Cardiac muscle cell (in vitro differentiated cells and primary cell): ENCODE measurements around the gene CDC42SE1. TPM values are rescaled to one million over a fixed set of nuclear protein-coding genes. Genes with fewer than 3 reads are reported as not detected.

Experiments used
- DNase-seq, 2 donors: peaks; one replicate each; pipeline versions ENCODE4 v3.0.0 to v3.0.0-alpha.2; 2010 to 2017; ENCODE audit warnings: low read depth in 1 of 2, low spot score in 1 of 2
- H3K27ac ChIP-seq: fragments of 200-600 bp; sonication (generic); 2 replicates; pipeline ENCODE4 v1.5.1; 2016
- H3K27me3 ChIP-seq: fragments of 200-600 bp; sonication (generic); 2 replicates; pipeline ENCODE4 v1.6.0; 2016; ENCODE audit warnings: control low read depth
- H3K36me3 ChIP-seq: fragments of 200-600 bp; sonication (generic); 2 replicates; pipeline ENCODE4 v1.5.1; 2016; ENCODE audit warnings: control low read depth
- H3K4me1 ChIP-seq: fragments of 200-600 bp; sonication (generic); 2 replicates; pipeline ENCODE4 v1.8.1; 2017; ENCODE audit warnings: low read depth, mild to moderate bottlenecking, mixed run types
- H3K4me3 ChIP-seq: fragments of 200-600 bp; sonication (generic); 2 replicates; pipeline ENCODE4 v1.5.1; 2016; ENCODE audit warnings: mild to moderate bottlenecking
- H3K9me3 ChIP-seq: fragments of 200-600 bp; sonication (generic); 2 replicates; pipeline ENCODE4 v1.5.1; 2017; ENCODE audit warnings: low read depth, mild to moderate bottlenecking, control low read depth
- polyA plus RNA-seq: library from polyadenylated mRNA; unstranded; fragments of >200 nt; fragmentation: Nextera tagmentation; extraction: Ambion mirVana; gene quantifications from 2 replicates; pipeline ENCODE4 v1.2.1, GENCODE V29; 2016
- total RNA-seq: library from RNA; depleted of rRNA; stranded (reverse); fragments of >200 nt; gene quantifications from 2 replicates; pipeline ENCODE4 v1.2.3, GENCODE V29; 2016
- TF ChIP-seq, protein P1 (sequence below): IDR thresholded peaks from 2 replicates; pipeline ENCODE4 v1.5.1; 2012; ENCODE audit warnings: low read depth, mild to moderate bottlenecking, low read length

The CDC42SE1 gene
- total and polyA plus RNA-seq, 2 experiments from 2014 or later, result 24.0 to 49.3 TPM

DNA sequence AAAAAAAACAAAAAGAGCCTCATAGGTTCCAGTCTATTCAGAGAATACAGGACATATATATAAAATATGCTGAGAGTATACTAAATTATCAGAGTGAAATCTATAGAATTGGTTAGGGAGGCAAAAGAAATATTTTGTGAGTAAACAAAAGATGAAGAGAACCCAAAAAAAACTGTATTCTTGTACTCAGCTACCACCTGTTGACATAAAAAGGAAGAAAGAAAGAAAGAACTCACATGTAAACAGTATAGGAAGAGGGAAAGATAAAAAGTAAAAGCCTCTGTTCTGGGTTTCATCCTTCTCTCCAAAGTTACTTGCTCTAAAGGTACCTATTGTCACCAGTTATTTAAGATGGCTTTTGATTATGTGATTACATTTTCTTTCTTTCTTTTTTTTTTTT, 33.0 kb downstream of the CDC42SE1 start:
- DNase-seq, result no peak
- Histone ChIP-seq H3K27ac (no peak overlapping the region), H3K4me1 (peaks cover 11% of the 10 kb centered on the region), H3K27me3 (no peaks in the 10 kb centered on the region), H3K9me3 (no peaks in the 10 kb centered on the region), H3K36me3 (peaks cover 22% of the 10 kb centered on the region), H3K4me3 (no peak overlapping the region)
- TF ChIP-seq, protein P1, sequence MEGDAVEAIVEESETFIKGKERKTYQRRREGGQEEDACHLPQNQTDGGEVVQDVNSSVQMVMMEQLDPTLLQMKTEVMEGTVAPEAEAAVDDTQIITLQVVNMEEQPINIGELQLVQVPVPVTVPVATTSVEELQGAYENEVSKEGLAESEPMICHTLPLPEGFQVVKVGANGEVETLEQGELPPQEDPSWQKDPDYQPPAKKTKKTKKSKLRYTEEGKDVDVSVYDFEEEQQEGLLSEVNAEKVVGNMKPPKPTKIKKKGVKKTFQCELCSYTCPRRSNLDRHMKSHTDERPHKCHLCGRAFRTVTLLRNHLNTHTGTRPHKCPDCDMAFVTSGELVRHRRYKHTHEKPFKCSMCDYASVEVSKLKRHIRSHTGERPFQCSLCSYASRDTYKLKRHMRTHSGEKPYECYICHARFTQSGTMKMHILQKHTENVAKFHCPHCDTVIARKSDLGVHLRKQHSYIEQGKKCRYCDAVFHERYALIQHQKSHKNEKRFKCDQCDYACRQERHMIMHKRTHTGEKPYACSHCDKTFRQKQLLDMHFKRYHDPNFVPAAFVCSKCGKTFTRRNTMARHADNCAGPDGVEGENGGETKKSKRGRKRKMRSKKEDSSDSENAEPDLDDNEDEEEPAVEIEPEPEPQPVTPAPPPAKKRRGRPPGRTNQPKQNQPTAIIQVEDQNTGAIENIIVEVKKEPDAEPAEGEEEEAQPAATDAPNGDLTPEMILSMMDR, result no peak

DNA sequence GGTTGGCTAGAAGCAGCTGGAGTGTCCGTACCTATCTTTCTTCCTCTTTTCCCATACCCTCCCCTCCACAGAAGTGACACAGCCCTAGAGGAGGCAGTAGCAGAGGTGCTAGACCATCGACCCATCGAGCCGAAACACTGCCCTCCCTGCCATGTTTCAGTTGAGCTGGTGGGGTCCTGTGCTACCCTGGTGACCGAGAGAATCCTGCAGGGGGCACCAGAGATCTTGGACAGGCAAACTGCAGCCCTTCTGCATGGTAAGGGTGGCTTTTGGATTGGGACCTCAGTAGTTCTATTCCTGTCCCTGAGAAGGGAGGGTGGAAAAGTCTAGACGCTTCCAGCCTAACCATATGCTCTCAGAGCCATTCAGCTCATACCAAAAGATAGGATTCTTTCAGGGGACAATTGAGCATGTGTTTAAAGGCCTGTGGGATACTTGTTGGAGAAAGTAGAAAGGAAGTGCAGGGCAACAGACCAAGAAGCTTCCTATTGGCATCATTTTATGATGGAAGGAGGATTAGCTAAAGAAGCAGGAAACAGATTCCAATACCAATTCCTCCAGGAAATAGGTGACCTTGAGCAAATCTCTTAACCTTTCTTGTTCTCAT, 34.8 kb downstream of the CDC42SE1 start:
- Histone ChIP-seq H3K4me1 (peaks cover 11% of the 10 kb centered on the region), H3K27ac (peak overlapping the region; percentile 30), H3K36me3 (peaks cover 20% of the 10 kb centered on the region), H3K4me3 (no peak overlapping the region), H3K9me3 (no peaks in the 10 kb centered on the region), H3K27me3 (no peaks in the 10 kb centered on the region)
- TF ChIP-seq, protein P1, result peak; percentile 80
- DNase-seq, result peak; percentile 78 to 88

DNA sequence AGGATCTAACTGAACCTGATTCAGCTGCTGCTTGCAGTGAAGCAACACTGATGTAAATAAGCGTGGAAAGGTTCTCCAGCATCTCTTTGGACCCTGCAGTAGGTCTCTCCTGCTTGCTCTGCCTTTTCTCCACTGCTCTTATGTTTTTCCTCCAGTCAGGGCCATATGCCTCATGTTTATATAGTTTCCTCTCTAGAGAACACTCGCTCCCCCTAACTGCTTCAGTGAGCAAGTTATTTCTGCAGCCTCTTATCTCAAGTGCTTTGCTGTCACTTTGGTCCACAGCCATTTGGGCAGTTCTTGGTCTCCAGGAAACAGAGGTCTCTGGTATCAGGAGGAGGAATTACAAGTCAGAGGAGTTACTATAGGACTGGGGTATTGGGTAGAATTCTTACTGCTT, 45.9 kb downstream of the CDC42SE1 start:
- TF ChIP-seq, protein P1, result peak; percentile 25
- H3K27ac ChIP-seq, result peak overlapping the region; percentile 92

DNA sequence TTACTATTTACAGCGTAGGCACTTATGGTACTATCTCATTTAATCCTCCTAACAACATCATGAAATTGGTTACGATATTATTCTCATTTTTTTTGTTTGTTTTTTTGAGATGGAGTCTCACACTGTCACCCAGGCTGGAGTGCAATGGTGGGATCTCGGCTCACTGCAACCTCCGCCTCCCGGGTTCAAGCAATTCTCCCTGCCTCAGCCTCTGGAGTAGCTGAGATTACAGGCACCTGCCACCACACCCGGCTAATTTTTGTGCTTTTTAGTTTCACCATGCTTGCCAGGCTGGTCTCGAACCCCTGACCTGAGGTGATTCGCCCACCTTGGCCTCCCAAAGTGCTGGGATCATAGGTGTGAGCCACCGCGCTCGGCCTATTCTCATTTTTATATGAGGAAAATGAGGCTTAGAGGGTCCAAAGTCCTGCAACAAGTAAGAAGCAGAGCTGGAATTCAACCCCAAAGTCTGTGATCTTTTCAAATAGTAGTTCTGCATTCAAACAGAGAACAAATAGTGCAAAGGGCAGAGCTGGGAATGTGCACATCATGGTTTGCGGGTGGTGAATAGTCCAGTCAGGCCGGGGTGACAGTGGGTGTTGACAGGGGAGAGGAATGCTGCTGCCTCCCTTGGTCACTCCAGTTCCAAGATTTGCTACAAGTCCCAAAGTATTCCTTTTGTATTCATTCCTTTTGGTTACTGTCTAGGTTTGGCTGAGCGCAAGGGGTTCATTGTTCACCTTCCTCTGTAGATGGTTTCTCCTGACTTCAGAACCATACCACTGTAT, 46.5 kb downstream of the CDC42SE1 start:
- Histone ChIP-seq H3K36me3 (no peaks in the 10 kb centered on the region), H3K27me3 (no peaks in the 10 kb centered on the region), H3K9me3 (no peaks in the 10 kb centered on the region), H3K4me3 (no peak overlapping the region), H3K27ac (peak overlapping the region; percentile 92), H3K4me1 (peaks cover 45% of the 10 kb centered on the region)
- TF ChIP-seq, protein P1, result no peak
- DNase-seq, result peak; percentile 24 to 75

More for the DNA sequence above, 45.9 kb downstream of the CDC42SE1 start:
- H3K9me3 ChIP-seq, result no peaks in the 10 kb centered on the region
- DNase-seq, result peak; percentile 86 to 94
- H3K27me3 ChIP-seq, result no peaks in the 10 kb centered on the region
- H3K4me1 ChIP-seq, result peaks cover 44% of the 10 kb centered on the region
- H3K36me3 ChIP-seq, result no peaks in the 10 kb centered on the region
- H3K4me3 ChIP-seq, result no peak overlapping the region

DNA sequence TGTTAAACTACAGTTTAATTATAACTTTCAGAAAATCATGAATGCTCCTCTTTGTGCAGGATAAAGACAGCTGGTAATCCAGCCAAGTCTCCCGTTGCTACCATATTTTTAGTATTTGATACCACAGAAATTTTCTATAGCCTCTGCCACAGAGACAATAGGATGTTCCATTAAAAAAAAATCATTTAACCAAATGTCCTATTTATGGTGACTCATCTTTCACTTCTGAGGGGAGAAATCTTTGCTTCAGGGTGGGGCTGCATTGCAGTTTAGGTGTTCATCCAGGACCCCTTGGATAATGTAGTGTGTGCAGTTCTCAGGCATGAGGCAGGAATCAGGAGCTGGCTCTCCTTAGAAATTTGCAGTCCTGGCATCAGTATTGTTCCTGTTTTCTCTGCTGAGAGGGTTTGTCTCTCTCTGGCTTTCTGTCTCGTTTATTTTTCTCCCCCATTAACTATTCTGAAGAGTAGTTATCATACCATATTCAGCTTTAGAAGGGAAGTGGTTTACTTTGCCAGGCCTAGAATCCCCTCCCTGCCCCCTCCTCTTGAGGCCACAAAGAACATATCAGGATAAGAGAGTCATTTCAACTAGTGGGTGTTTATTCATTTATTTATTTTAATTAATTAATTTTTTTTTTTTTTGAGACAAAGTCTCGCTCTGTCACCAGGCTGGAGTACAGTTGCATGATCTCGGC, 48.1 kb downstream of the CDC42SE1 start:
- peaks cover 49% of the 10 kb centered on the region for H3K4me1 ChIP-seq
- H3K4me3 ChIP-seq, result no peak overlapping the region
- H3K27ac ChIP-seq, result peak overlapping the region; percentile 92
- TF ChIP-seq, protein P1, result no peak
- no peak for DNase-seq
- H3K36me3 ChIP-seq, result no peaks in the 10 kb centered on the region
- H3K27me3 ChIP-seq, result no peaks in the 10 kb centered on the region
- no peaks in the 10 kb centered on the region for H3K9me3 ChIP-seq
